PC-3 (cell line): Measurements from ENCODE around the gene IST1. TPM values are rescaled to one million over a fixed set of nuclear protein-coding genes. Genes with fewer than 3 reads are reported as not detected.
A peak's percentile ranks its signal among the peaks of the same experiment; 100 is the strongest.

ENCODE experiments used
- ATAC-seq: fragments of 200-7000 bp; cut with Tn5 transposase; 2 replicates; pipeline ENCODE4 v1.9.1; 2020; ENCODE audit warnings: mild to moderate bottlenecking, moderate library complexity
- BruUV-seq: library from RNA; stranded (reverse); fragments of 400-500 nt; replicated peaks from 2 replicates; lab custom pipeline; 2021; lab: Mats Ljungman, UMichigan
- CTCF ChIA-PET: fragments of 300-600 bp; sonication (Branson Sonifier 250); formaldehyde crosslinking; loops from one replicate; lab custom pipeline; 2022; ENCODE audit warnings: antibody characterized with exemption; lab: Charles Lee
- POLR2A ChIA-PET: fragments of 300-600 bp; sonication (Branson Sonifier 250); formaldehyde crosslinking; loops from one replicate; lab custom pipeline; 2022; ENCODE audit warnings: antibody characterized with exemption; ENCODE audit not compliant: unreplicated experiment; lab: Charles Lee
- DNase-seq: peaks from one replicate; pipeline ENCODE4 v3.0.0-alpha.2; 2015
- H2AFZ ChIP-seq: fragments of 300-600 bp; sonication (generic); 2 replicates; pipeline ENCODE4 v1.6.0; 2016; ENCODE audit warnings: antibody characterized with exemption, low read length
- H3F3A ChIP-seq: fragments of 300-600 bp; sonication (generic); one replicate; pipeline ENCODE4 v1.6.0; 2017; ENCODE audit warnings: antibody characterized with exemption, low read length, control low read depth, mild to moderate bottlenecking; ENCODE audit not compliant: unreplicated experiment
- H3K27ac ChIP-seq: fragments of 300-600 bp; sonication (generic); 2 replicates; pipeline ENCODE4 v1.5.1; 2016; ENCODE audit warnings: mild to moderate bottlenecking, low read length
- H3K27me3 ChIP-seq: fragments of 300-600 bp; sonication (generic); 2 replicates; pipeline ENCODE4 v1.6.1; 2016; ENCODE audit warnings: low read length, mixed read lengths
- H3K36me3 ChIP-seq: fragments of 300-600 bp; sonication (generic); 2 replicates; pipeline ENCODE4 v1.6.1; 2016; ENCODE audit warnings: low read depth, mixed run types, low read length, mixed read lengths
- H3K4me1 ChIP-seq: fragments of 300-600 bp; sonication (generic); 2 replicates; pipeline ENCODE4 v1.5.1; 2016; ENCODE audit warnings: low read length; ENCODE audit not compliant: insufficient read depth
- H3K4me2 ChIP-seq: fragments of 300-600 bp; sonication (generic); 2 replicates; pipeline ENCODE4 v1.6.0; 2016; ENCODE audit warnings: low read length
- H3K4me3 ChIP-seq: fragments of 300-600 bp; sonication (generic); 2 replicates; pipeline ENCODE4 v1.5.1; 2016; ENCODE audit warnings: mild to moderate bottlenecking, low read length, mixed read lengths
- H3K79me2 ChIP-seq: fragments of 300-600 bp; sonication (generic); 2 replicates; pipeline ENCODE4 v1.6.1; 2017; ENCODE audit warnings: low read length, mixed read lengths
- H3K9ac ChIP-seq: fragments of 300-600 bp; sonication (generic); 2 replicates; pipeline ENCODE4 v1.6.0; 2016; ENCODE audit warnings: mild to moderate bottlenecking, low read length
- H3K9me2 ChIP-seq: fragments of 300-600 bp; sonication (generic); replicated peaks from 2 replicates; pipeline ENCODE4 v1.6.1; 2016; ENCODE audit warnings: mixed run types, low read length, mixed read lengths
- H3K9me3 ChIP-seq: fragments of 300-600 bp; sonication (generic); 2 replicates; pipeline ENCODE4 v1.6.1; 2016; ENCODE audit warnings: low read length, mixed read lengths
- H4K20me1 ChIP-seq: fragments of 300-600 bp; sonication (generic); 2 replicates; pipeline ENCODE4 v1.6.1; 2016; ENCODE audit warnings: low read length, mixed read lengths
- CTCF ChIP-seq: fragments of 300-600 bp; sonication (generic); conservative IDR thresholded peaks from 2 replicates; pipeline ENCODE4 v1.5.1; 2017; ENCODE audit warnings: antibody characterized with exemption, low read depth, mild to moderate bottlenecking, low read length
- EZH2 ChIP-seq: fragments of 300-600 bp; sonication (generic); IDR thresholded peaks from one replicate; pipeline ENCODE4 v1.6.1; 2017; ENCODE audit warnings: antibody characterized with exemption, mild to moderate bottlenecking, low read length; ENCODE audit not compliant: unreplicated experiment
- EZH2phosphoT487 ChIP-seq: fragments of 300-600 bp; sonication (generic); IDR thresholded peaks from 2 replicates; pipeline ENCODE4 v1.6.1; 2018; ENCODE audit warnings: mild to moderate bottlenecking, antibody characterized with exemption, low read length, borderline replicate concordance
- intact Hi-C: fragments of 100-400 bp; cut with micrococcal nuclease; formaldehyde crosslinking; loops from 2 replicates; pipeline ENCODE4 v1.9.0; 2023
- total RNA-seq: library from RNA; depleted of rRNA; stranded (reverse); fragments of >200 nt; gene quantifications from 2 replicates; pipeline ENCODE4 v1.2.3, GENCODE V29; 2014

The IST1 gene
- total RNA-seq, 1 experiment from 2014 or later, result 86.4 TPM

GRCh38 chr16:71896764-71897368 is 1.5 kb downstream of the IST1 start:
- H4K20me1 ChIP-seq, result peaks cover 31% of the 10 kb centered on the region; the same call in 1 of the 2 replicates
- TF ChIP-seq CTCF (no peak), EZH2 (no peak)
- BruUV-seq, result no TSS peak
- peak overlapping the region; percentile 98 for H3K4me2 ChIP-seq
- H3K4me1 ChIP-seq, result peaks cover 9% of the 10 kb centered on the region; the same call in 1 of the 2 replicates
- intact Hi-C loops, result no loop called here
- no peaks in the 10 kb centered on the region for H3K36me3 ChIP-seq
- no peaks in the 10 kb centered on the region for H3K9me2 ChIP-seq
- no peaks in the 10 kb centered on the region for H3K9me3 ChIP-seq
- H3K4me3 ChIP-seq, result peak overlapping the region; percentile 100
- ChIA-PET CTCF (interaction anchor here (0.7 kb wide), 1 partner anchor 24 kb away, joined by 13 read pairs; no protein-coding TSS in a partner anchor), POLR2A (no interaction called here)
- peak overlapping the region; percentile 98 for H3K9ac ChIP-seq
- H3K27me3 ChIP-seq, result no peaks in the 10 kb centered on the region
- H3F3A ChIP-seq, result no peaks in the 10 kb centered on the region
- H3K79me2 ChIP-seq, result peaks cover 66% of the 10 kb centered on the region
- no peak overlapping the region for H2AFZ ChIP-seq
- no peak overlapping the region for H3K27ac ChIP-seq
- DNase-seq, result no peak
- no peak for ATAC-seq

GRCh38 chr16:71899171-71899570 is 3.8 kb downstream of the IST1 start:
- no peak overlapping the region for H3K4me2 ChIP-seq

GRCh38 chr16:71902656-71903365 is 7.5 kb downstream of the IST1 start:
- no peak for ATAC-seq
- BruUV-seq, result no TSS peak

More at GRCh38 chr16:71899171-71899570, 3.8 kb downstream of the IST1 start:
- ATAC-seq, result no peak
- intact Hi-C loops, result no loop called here
- ChIA-PET CTCF (no interaction called here), POLR2A (no interaction called here)
- H3K9me2 ChIP-seq, result no peaks in the 10 kb centered on the region
- no peaks in the 10 kb centered on the region for H3K36me3 ChIP-seq
- no peaks in the 10 kb centered on the region for H3F3A ChIP-seq
- H3K79me2 ChIP-seq, result peaks cover 89% of the 10 kb centered on the region
- TF ChIP-seq EZH2, result no peak
- H4K20me1 ChIP-seq, result peaks cover 44% of the 10 kb centered on the region
- DNase-seq, result no peak
- H2AFZ ChIP-seq, result no peak overlapping the region
- H3K9me3 ChIP-seq, result no peaks in the 10 kb centered on the region
- peaks cover 9% of the 10 kb centered on the region; the same call in 1 of the 2 replicates for H3K4me1 ChIP-seq
- BruUV-seq, result no TSS peak
- no peak overlapping the region for H3K4me3 ChIP-seq
- no peak overlapping the region for H3K27ac ChIP-seq
- H3K27me3 ChIP-seq, result no peaks in the 10 kb centered on the region
- H3K9ac ChIP-seq, result no peak overlapping the region

More at GRCh38 chr16:71902656-71903365, 7.5 kb downstream of the IST1 start:
- Histone ChIP-seq H4K20me1 (peaks cover 45% of the 10 kb centered on the region), H3K27me3 (no peaks in the 10 kb centered on the region), H3K9me2 (no peaks in the 10 kb centered on the region), H2AFZ (no peak overlapping the region), H3K9ac (no peak overlapping the region), H3K4me3 (no peak overlapping the region), H3K4me1 (no peaks in the 10 kb centered on the region), H3K4me2 (no peak overlapping the region), H3K79me2 (peaks cover 100% of the 10 kb centered on the region), H3K27ac (no peak overlapping the region), H3F3A (no peaks in the 10 kb centered on the region), H3K36me3 (no peaks in the 10 kb centered on the region), H3K9me3 (no peaks in the 10 kb centered on the region)
- intact Hi-C loops, result no loop called here
- no peak for DNase-seq
- CTCF ChIA-PET, result no interaction called here
- no peak for TF ChIP-seq EZH2phosphoT487
- no peak for TF ChIP-seq EZH2
- no peak for TF ChIP-seq CTCF
- POLR2A ChIA-PET, result no interaction called here
